Left ventricle myocardium inferior (tissue), 1 donor: Measurements from ENCODE around the gene MPHOSPH10. TPM values are rescaled to one million over a fixed set of nuclear protein-coding genes. Genes with fewer than 3 reads are reported as not detected.
"Not testable (repeated sequence)": the region's sequence is repeated elsewhere in the genome, so short reads cannot be mapped to it uniquely, and the experiment has no call there.

Source experiments
- DNase-seq: peaks from one replicate; pipeline ENCODE4 v3.0.0-alpha.2; 2020
- H3K27ac ChIP-seq: fragments of 200-600 bp; replicated peaks from 2 replicates; pipeline ENCODE4 v1.8.0; 2021
- H3K27me3 ChIP-seq: fragments of 200-600 bp; 2 replicates; pipeline ENCODE4 v1.8.0; 2021; ENCODE audit warnings: low read depth
- H3K36me3 ChIP-seq: fragments of 200-600 bp; 2 replicates; pipeline ENCODE4 v1.8.0; 2021
- H3K4me1 ChIP-seq: fragments of 200-600 bp; 2 replicates; pipeline ENCODE4 v1.8.0; 2021
- H3K4me3 ChIP-seq: fragments of 200-600 bp; 2 replicates; pipeline ENCODE4 v1.8.0; 2021; ENCODE audit warnings: mild to moderate bottlenecking, moderate library complexity
- H3K9me3 ChIP-seq: fragments of 200-600 bp; replicated peaks from 2 replicates; pipeline ENCODE4 v1.8.0; 2021
- intact Hi-C: fragments of 100-400 bp; cut with micrococcal nuclease; formaldehyde crosslinking; loops from one replicate; pipeline ENCODE4 v1.11.0; 2022
- total RNA-seq: library from RNA; stranded (reverse); fragmentation: NEBNext Ultra II Directional; extraction: Animal tissue kit (Norgen Biotek cat#: 25700); gene quantifications from one replicate; pipeline ENCODE4 v1.2.1, GENCODE V29; 2021
- TF ChIP-seq, protein P1 (sequence below): fragments of 200-600 bp; IDR thresholded peaks from 2 replicates; pipeline ENCODE4 v1.8.0; 2021; ENCODE audit warnings: antibody characterized with exemption, mild to moderate bottlenecking, borderline replicate concordance
- donor health status: DM: no; HTN: yes; CAD: no; lungs with severe emphysema.

The MPHOSPH10 gene
- total RNA-seq, 1 donor from 2014 or later: 20.7 TPM

DNA sequence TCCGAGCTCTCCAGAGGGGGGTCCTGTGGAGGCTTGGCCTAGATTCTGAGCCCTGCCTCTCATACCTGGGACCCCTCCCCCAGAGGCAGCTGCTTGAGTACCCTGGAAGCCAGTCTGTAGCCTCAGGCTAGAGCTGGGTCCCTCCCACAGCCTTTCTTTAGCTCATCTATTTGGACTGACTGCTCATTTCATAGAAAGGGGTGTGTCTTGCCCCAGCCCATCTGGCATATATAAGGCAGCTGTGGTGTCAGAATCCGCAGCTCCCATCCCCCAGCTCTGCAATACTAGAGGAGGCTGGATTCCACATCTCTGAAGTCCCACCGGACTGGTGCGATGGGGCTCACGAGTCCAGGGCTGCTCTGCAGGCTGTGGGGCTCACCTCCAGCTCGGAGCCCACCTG, 26.1 kb downstream of the MPHOSPH10 start:
- no peak for DNase-seq
- H3K27me3 ChIP-seq: no peaks in the 10 kb centered on the region
- intact Hi-C loops: no loop called here
- peaks cover 12% of the 10 kb centered on the region for H3K4me1 ChIP-seq
- peak overlapping the region; percentile 25 for H3K4me3 ChIP-seq
- H3K9me3 ChIP-seq: no peaks in the 10 kb centered on the region
- H3K27ac ChIP-seq: no peak overlapping the region
- H3K36me3 ChIP-seq: no peaks in the 10 kb centered on the region
- TF ChIP-seq, protein P1, sequence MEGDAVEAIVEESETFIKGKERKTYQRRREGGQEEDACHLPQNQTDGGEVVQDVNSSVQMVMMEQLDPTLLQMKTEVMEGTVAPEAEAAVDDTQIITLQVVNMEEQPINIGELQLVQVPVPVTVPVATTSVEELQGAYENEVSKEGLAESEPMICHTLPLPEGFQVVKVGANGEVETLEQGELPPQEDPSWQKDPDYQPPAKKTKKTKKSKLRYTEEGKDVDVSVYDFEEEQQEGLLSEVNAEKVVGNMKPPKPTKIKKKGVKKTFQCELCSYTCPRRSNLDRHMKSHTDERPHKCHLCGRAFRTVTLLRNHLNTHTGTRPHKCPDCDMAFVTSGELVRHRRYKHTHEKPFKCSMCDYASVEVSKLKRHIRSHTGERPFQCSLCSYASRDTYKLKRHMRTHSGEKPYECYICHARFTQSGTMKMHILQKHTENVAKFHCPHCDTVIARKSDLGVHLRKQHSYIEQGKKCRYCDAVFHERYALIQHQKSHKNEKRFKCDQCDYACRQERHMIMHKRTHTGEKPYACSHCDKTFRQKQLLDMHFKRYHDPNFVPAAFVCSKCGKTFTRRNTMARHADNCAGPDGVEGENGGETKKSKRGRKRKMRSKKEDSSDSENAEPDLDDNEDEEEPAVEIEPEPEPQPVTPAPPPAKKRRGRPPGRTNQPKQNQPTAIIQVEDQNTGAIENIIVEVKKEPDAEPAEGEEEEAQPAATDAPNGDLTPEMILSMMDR: no peak

DNA sequence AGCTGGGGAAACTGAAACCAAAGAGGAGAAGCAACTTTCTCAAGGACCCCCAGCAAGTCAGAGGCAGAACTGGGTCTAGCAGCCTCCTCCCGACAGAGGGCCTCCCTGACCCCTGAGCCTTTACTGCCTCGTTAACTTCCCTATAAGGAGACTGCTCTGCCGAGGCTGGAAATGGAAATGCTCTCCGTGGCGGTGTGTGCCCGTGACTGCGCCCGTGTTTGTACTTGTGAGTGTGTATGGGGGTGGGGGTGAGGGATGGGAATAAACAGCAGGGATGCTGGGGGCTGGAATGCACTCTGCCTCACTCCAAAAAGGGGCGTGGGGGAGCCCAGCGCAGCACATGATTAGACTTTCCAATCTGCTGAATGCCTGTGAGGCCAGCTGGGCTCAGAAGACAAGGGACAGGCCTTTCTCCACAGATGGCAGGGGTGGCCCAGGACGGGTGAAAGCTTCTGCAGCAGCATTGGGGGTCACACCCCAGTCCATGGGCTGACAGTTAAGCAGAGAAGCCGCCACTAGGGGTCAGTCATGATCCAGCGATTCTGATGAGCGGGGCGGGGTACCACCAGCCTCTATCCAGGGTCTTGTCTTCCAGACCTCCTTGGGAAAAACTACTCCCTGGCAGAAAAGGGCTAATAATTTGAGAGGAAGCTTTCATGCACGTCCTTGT, 26.8 kb downstream of the MPHOSPH10 start:
- TF ChIP-seq, protein P1: peak; percentile 72
- Histone ChIP-seq H3K4me3 (peak overlapping the region; percentile 25), H3K27ac (no peak overlapping the region)

DNA sequence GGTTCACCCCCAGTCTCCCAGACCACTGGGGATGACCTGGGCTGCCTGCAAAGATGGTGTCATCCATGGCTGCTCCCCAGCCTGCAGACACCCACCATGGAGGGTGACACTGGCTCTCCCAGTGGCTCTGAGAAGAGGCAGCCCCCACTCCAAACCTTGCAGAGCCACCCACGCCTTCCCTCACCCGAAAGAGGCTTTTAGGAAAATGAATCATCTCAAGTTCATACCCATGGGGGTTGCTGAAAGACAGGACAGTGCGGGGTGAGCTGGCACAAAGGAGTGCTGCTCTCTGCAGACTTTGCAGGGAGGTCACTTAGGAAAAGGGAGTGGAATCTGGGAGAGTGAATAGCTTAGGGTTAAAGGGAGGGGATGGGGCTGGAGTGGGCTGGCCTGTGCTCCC, 36.4 kb downstream of the MPHOSPH10 start:
- H3K36me3 ChIP-seq: no peaks in the 10 kb centered on the region
- H3K27me3 ChIP-seq: no peaks in the 10 kb centered on the region
- intact Hi-C loops: no loop called here
- no peak overlapping the region for H3K27ac ChIP-seq
- no peak overlapping the region for H3K4me3 ChIP-seq
- TF ChIP-seq, protein P1: no peak
- H3K4me1 ChIP-seq: no peaks in the 10 kb centered on the region
- no peaks in the 10 kb centered on the region for H3K9me3 ChIP-seq
- DNase-seq: no peak

More for the DNA sequence above, 26.8 kb downstream of the MPHOSPH10 start:
- H3K27me3 ChIP-seq: no peaks in the 10 kb centered on the region
- intact Hi-C loops: no loop called here
- no peaks in the 10 kb centered on the region for H3K36me3 ChIP-seq
- H3K9me3 ChIP-seq: no peaks in the 10 kb centered on the region
- peak; percentile 30 for DNase-seq
- peaks cover 12% of the 10 kb centered on the region for H3K4me1 ChIP-seq

DNA sequence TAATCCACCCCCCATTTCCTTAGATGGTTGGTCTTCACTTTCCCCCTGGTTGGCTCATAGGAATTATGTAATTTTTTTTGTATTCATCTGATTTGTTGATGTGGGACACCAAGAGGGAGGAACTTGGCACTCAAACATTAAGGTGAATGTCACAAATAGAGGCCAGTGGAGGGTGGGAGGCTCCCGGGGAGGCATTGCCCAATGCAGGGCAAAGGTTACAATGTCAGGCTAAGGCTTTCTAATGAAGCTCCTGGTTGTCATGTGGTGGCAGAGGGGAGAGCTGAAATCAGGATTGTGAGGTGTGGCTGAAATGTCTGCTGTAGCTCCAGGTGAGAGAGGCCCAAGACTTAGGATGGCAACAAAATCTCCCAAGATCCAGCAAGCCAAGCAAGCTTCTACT, 42.7 kb downstream of the MPHOSPH10 start:
- Histone ChIP-seq H3K4me1 (no peaks in the 10 kb centered on the region), H3K9me3 (no peaks in the 10 kb centered on the region), H3K27ac (no peak overlapping the region), H3K27me3 (no peaks in the 10 kb centered on the region), H3K4me3 (no peak overlapping the region), H3K36me3 (no peaks in the 10 kb centered on the region)
- intact Hi-C loops: no loop called here
- DNase-seq: no peak
- TF ChIP-seq, protein P1: no peak

DNA sequence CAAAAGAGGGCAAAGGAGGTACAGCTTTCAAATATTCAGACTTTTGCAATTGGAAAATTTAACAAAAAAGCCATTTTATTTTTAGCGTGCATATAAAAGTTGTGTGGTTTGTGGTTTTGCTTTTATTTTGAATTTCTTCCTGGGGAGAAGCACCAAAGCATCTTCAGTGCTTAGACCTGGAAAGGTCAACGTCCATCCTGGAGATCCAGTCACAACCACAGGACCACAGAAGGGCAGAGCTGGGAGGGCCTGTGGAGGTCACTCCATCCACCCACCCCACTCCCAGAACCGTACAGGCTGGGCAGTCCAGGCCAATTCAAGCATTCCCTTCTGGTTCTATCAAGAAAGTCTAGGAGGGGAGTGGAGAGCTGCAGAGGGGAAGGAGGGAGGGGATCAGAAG, 43.8 kb downstream of the MPHOSPH10 start:
- H3K4me3 ChIP-seq: no peak overlapping the region
- H3K27ac ChIP-seq: no peak overlapping the region
- DNase-seq: no peak
- intact Hi-C loops: no loop called here
- H3K27me3 ChIP-seq: no peaks in the 10 kb centered on the region
- H3K36me3 ChIP-seq: no peaks in the 10 kb centered on the region
- TF ChIP-seq, protein P1: no peak
- no peaks in the 10 kb centered on the region for H3K4me1 ChIP-seq
- H3K9me3 ChIP-seq: no peaks in the 10 kb centered on the region

DNA sequence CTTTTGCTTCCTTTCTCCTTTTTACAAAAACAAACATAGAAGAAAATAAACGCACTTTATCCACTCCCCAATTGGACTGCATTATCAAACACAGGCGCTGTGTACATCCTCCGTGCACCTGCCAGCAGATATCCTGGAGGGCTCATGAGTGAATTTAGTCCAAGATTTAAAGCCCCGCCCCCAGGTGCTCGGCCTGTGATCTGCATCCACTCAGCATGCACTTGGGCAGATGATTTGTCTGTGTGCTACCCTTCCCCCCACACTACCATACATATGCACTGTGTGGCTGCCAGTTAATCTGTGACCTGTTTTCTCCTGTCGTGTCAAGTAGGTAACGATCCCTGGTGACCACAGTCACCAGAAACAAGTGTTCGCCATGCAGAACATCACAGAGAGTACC, 48.4 kb downstream of the MPHOSPH10 start:
- H3K4me1 ChIP-seq, H3K9me3 ChIP-seq, H3K4me3 ChIP-seq, DNase-seq, H3K27ac ChIP-seq, H3K27me3 ChIP-seq, intact Hi-C loops, H3K36me3 ChIP-seq: not testable (repeated sequence)
